ENCODE results near the gene CCDC88B. TPM values are rescaled to one million over a fixed set of nuclear protein-coding genes. Genes with fewer than 3 reads are reported as not detected.

The CCDC88B gene
- total and polyA plus RNA-seq, 4 donors, result 13.6 to 56.8 (median 43.4) TPM

DNA sequence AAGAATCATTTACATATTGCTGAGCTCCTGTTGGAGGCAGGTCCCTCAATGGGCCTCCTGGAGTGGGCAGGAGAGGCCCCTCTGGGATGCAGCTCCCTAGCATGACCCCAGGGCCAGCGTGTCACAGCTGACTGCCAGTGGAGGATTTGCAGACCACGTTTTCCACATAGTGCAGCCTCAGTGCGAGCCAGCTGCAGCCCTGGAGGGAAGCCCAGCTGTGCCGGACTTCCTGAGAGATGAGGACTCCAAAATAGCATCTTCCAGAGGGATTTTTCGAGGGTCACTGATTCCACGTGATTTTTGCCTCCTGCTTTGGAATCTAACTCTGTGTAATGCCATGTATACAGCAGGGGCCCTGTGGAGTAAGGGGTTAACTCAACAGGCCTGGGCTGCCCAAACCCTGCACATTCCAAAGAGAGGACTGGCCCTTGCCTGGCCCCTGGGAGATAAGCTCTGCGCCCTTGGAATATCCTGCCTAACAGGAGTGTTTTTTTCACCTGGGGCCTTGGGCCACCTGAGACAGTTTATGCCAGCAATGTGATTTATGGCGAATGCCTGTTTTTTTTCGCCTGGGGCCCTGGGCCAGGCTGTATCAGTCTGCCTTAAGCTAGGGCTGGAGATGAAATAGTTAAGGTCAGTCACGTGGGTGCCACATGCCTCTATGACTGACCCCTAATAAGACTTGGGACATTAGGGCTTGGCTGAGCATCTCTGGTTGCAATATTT lies 66.4 kb downstream of the CCDC88B start:
- 46 to 65% methylated on average over 10 of the region's 10 CpGs for WGBS, 2 donors
- no peak overlapping the region for H3K27ac ChIP-seq (ENCODE audit: low read depth in 1 of 2, low read length in 1 of 2)
- no peak for ATAC-seq (ENCODE audit: insufficient read depth, low FRiP score)

More for the DNA sequence above, 66.4 kb downstream of the CCDC88B start:
- TF ChIP-seq, protein P1, sequence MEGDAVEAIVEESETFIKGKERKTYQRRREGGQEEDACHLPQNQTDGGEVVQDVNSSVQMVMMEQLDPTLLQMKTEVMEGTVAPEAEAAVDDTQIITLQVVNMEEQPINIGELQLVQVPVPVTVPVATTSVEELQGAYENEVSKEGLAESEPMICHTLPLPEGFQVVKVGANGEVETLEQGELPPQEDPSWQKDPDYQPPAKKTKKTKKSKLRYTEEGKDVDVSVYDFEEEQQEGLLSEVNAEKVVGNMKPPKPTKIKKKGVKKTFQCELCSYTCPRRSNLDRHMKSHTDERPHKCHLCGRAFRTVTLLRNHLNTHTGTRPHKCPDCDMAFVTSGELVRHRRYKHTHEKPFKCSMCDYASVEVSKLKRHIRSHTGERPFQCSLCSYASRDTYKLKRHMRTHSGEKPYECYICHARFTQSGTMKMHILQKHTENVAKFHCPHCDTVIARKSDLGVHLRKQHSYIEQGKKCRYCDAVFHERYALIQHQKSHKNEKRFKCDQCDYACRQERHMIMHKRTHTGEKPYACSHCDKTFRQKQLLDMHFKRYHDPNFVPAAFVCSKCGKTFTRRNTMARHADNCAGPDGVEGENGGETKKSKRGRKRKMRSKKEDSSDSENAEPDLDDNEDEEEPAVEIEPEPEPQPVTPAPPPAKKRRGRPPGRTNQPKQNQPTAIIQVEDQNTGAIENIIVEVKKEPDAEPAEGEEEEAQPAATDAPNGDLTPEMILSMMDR (IDR thresholded peaks at IDR 0.05; ENCODE audit: control extremely low read depth, extremely low read depth), result no peak
- Histone ChIP-seq H3K27me3 (ENCODE audit: control insufficient read depth in 3 of 3, insufficient read depth in 3 of 3, low read length in 2 of 3) (peaks cover 0 to 2% (median 0%) of the 10 kb centered on the region in 3 donors), H3K4me3 (no peak overlapping the region), H3K36me3 (ENCODE audit: control insufficient read depth in 4 of 4, insufficient read depth in 4 of 4, low read length in 4 of 4) (no peaks in the 10 kb centered on the region), H3K9me3 (ENCODE audit: control insufficient read depth in 4 of 4, insufficient read depth in 3 of 4, low read length in 3 of 4) (peaks cover 0 to 2% (median 0%) of the 10 kb centered on the region in 4 donors), H3K4me1 (ENCODE audit: control insufficient read depth in 5 of 5, insufficient read depth in 5 of 5, low read length in 5 of 5) (peaks cover 0 to 24% (median 3%) of the 10 kb centered on the region in 5 donors), H3K9ac (ENCODE audit: insufficient read depth in 1 of 2, low read length in 2 of 2) (no peak overlapping the region)
- peak; percentile 88 to 93 (median 88) for DNase-seq

Small RNA genes within 50 kb of the gene (small RNA-seq; reads per million reads assigned to genes)
- gene MIR1237 (ENCODE audit: low replicate concordance) (0.08 reads per million), gene MIR7155 (ENCODE audit: low replicate concordance) (0.10 reads per million), gene RF00019 (ENCODE audit: low replicate concordance) (not detected)

Other genes starting within 250 kb of the CCDC88B start
- 10 to 100 TPM; 13.6 to 24.5 TPM for gene MACROD1, start 174.1 kb upstream of the CCDC88B start, total RNA-seq
- 10 to 100 TPM in 1 of 2 donors, 1 to 10 TPM in 1; 9.9 to 70.0 TPM for gene MACROD1, start 174.1 kb upstream of the CCDC88B start, polyA plus RNA-seq
- gene STIP1, start 154.0 kb upstream of the CCDC88B start, total RNA-seq, result 100 to 1,000 TPM; 107 to 122 TPM
- gene STIP1, start 154.0 kb upstream of the CCDC88B start, polyA plus RNA-seq, result 10 to 100 TPM; 75.9 to 82.1 TPM
- gene FERMT3, start 133.5 kb upstream of the CCDC88B start, total RNA-seq, result 100 to 1,000 TPM in 1 of 2 donors, 10 to 100 TPM in 1; 17.4 to 102 TPM
- 100 to 1,000 TPM in 1 of 2 donors, 10 to 100 TPM in 1; 67.3 to 182 TPM for gene FERMT3, start 133.5 kb upstream of the CCDC88B start, polyA plus RNA-seq
- 10 to 100 TPM; 18.3 to 34.0 TPM for gene TRPT1, start 114.0 kb upstream of the CCDC88B start, total RNA-seq
- 10 to 100 TPM; 34.6 to 62.5 TPM for gene TRPT1, start 114.0 kb upstream of the CCDC88B start, polyA plus RNA-seq
- 10 to 100 TPM; 23.7 to 90.2 TPM for gene NUDT22, start 113.9 kb upstream of the CCDC88B start, total RNA-seq
- gene NUDT22, start 113.9 kb upstream of the CCDC88B start, polyA plus RNA-seq, result 10 to 100 TPM; 62.0 to 67.8 TPM
- gene DNAJC4, start 109.7 kb upstream of the CCDC88B start, total RNA-seq, result 10 to 100 TPM; 22.7 to 34.1 TPM
- gene DNAJC4, start 109.7 kb upstream of the CCDC88B start, polyA plus RNA-seq, result 10 to 100 TPM; 34.6 to 58.4 TPM
- gene VEGFB, start 105.6 kb upstream of the CCDC88B start, total RNA-seq, result 100 to 1,000 TPM in 1 of 2 donors, 10 to 100 TPM in 1; 37.8 to 124 TPM
- gene VEGFB, start 105.6 kb upstream of the CCDC88B start, polyA plus RNA-seq, result 100 to 1,000 TPM in 1 of 2 donors, 10 to 100 TPM in 1; 43.7 to 115 TPM
- gene FKBP2, start 99.1 kb upstream of the CCDC88B start, total RNA-seq, result 10 to 100 TPM; 65.2 to 93.0 TPM
- gene FKBP2, start 99.1 kb upstream of the CCDC88B start, polyA plus RNA-seq, result 100 to 1,000 TPM; 207 to 397 TPM
- gene PPP1R14B, start 93.3 kb upstream of the CCDC88B start, total RNA-seq, result 100 to 1,000 TPM in 1 of 2 donors, 10 to 100 TPM in 1; 28.2 to 185 TPM
- gene PPP1R14B, start 93.3 kb upstream of the CCDC88B start, polyA plus RNA-seq, result 100 to 1,000 TPM; 119 to 241 TPM
- 10 to 100 TPM; 18.2 to 32.0 TPM for gene PLCB3, start 88.7 kb upstream of the CCDC88B start, total RNA-seq
- gene PLCB3, start 88.7 kb upstream of the CCDC88B start, polyA plus RNA-seq, result 10 to 100 TPM; 15.0 to 17.1 TPM
- gene BAD, start 55.5 kb upstream of the CCDC88B start, total RNA-seq, result 10 to 100 TPM; 69.5 to 74.1 TPM
- 100 to 1,000 TPM in 1 of 2 donors, 10 to 100 TPM in 1; 77.0 to 127 TPM for gene BAD, start 55.5 kb upstream of the CCDC88B start, polyA plus RNA-seq
- 10 to 100 TPM; 14.5 to 59.1 TPM for gene GPR137, start 54.4 kb upstream of the CCDC88B start, total RNA-seq
- 10 to 100 TPM; 22.8 to 32.2 TPM for gene GPR137, start 54.4 kb upstream of the CCDC88B start, polyA plus RNA-seq
- not detected for gene KCNK4, start 48.9 kb upstream of the CCDC88B start, total RNA-seq
- under 1 TPM in 1 of 2 donors, not detected in 1; 0.09 TPM for gene KCNK4, start 48.9 kb upstream of the CCDC88B start, polyA plus RNA-seq
- under 1 TPM in 1 of 2 donors, not detected in 1; 0.67 TPM for gene CATSPERZ, start 39.8 kb upstream of the CCDC88B start, total RNA-seq
- gene CATSPERZ, start 39.8 kb upstream of the CCDC88B start, polyA plus RNA-seq, result under 1 TPM; 0.31 to 0.98 TPM
- 10 to 100 TPM; 10.8 to 78.3 TPM for gene ESRRA, start 34.7 kb upstream of the CCDC88B start, total RNA-seq
- gene ESRRA, start 34.7 kb upstream of the CCDC88B start, polyA plus RNA-seq, result 10 to 100 TPM; 67.7 to 88.4 TPM
- 100 to 1,000 TPM; 154 to 173 TPM for gene TRMT112, start 22.6 kb upstream of the CCDC88B start, total RNA-seq
- 100 to 1,000 TPM; 237 to 484 TPM for gene TRMT112, start 22.6 kb upstream of the CCDC88B start, polyA plus RNA-seq
- 100 to 1,000 TPM; 165 to 306 TPM for gene PRDX5, start 22.1 kb upstream of the CCDC88B start, total RNA-seq
- 100 to 1,000 TPM; 443 to 777 TPM for gene PRDX5, start 22.1 kb upstream of the CCDC88B start, polyA plus RNA-seq
- 10 to 100 TPM; 25.3 to 53.8 TPM for gene RPS6KA4, start 19.0 kb downstream of the CCDC88B start, total RNA-seq
- gene RPS6KA4, start 19.0 kb downstream of the CCDC88B start, polyA plus RNA-seq, result 10 to 100 TPM; 30.0 to 40.9 TPM
- gene SLC22A11, start 215.7 kb downstream of the CCDC88B start, total RNA-seq, result not detected
- under 1 TPM in 1 of 2 donors, not detected in 1; 0.08 TPM for gene SLC22A11, start 215.7 kb downstream of the CCDC88B start, polyA plus RNA-seq

All from lung (tissue), 13 donors.